ENCODE results near the gene GOLT1A. TPM values are rescaled to one million over a fixed set of nuclear protein-coding genes. Genes with fewer than 3 reads are reported as not detected.

Gene GOLT1A
- total RNA-seq, 2 experiments from 2014 or later: not detected

DNA sequence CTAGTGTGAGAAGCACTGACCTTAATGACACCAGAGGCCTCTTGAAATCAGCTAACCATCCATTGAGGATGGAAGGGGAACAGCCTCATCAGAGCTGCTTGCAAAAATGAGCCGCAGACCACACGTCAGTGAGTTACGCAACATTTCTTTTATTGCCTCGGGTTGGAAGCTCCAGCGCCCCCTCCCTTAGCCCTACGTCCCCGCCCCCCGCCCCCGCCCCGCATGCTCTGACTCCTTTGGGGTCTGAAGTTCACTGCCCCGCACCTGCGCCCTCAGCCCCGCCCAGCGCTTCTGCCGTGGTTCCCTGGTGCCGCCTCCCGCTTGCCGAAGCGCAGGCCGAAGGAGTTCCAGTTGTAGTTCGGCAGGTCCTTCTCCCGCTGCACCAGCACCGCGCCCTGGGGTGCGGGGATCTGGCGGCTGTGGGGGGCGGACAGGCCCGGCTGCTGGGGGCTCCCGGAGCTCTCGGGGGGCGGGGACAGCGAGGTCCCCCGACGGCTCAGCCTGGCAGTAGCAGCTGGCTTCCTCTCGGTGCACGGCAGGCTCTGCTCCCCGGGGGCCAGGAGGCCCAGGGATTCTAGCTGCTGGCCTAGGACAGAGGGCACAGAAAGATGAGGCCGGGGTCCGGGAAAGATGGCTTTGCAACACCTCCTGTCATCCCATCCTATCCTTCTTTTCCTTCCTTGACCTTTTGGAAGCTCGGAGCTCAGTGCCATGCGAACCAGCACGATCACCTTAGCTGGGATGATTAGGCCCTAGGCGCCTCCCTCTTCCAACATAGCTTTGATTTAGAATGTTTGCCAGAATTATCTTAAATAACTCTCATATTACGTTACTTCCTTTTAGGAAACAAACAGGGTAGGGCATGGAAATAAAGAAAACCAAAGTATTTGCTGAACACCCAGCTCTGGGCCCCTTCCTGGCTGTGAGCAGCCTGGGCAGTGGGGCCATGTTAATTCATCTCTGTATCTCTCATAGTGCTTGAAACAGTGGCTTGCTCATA lies 23.3 kb downstream of the GOLT1A start:
- Mint-ChIP-seq H3K27ac (no peak overlapping the region), H3K4me1 (peaks cover 3% of the 10 kb centered on the region), H3K36me3 (no peaks in the 10 kb centered on the region), H3K9me3 (ENCODE audit: low read depth) (peaks cover 5% of the 10 kb centered on the region), H3K4me3 (no peak overlapping the region), H3K27me3 (peaks cover 60% of the 10 kb centered on the region)
- CTCF ChIA-PET: interaction anchor here (0.9 to 3.1 kb wide), 3 partner anchors 16 to 173 kb away, joined by 3 to 14 read pairs (median 3); no protein-coding TSS in a partner anchor
- DNase-seq: no peak
- ATAC-seq: no peak

DNA sequence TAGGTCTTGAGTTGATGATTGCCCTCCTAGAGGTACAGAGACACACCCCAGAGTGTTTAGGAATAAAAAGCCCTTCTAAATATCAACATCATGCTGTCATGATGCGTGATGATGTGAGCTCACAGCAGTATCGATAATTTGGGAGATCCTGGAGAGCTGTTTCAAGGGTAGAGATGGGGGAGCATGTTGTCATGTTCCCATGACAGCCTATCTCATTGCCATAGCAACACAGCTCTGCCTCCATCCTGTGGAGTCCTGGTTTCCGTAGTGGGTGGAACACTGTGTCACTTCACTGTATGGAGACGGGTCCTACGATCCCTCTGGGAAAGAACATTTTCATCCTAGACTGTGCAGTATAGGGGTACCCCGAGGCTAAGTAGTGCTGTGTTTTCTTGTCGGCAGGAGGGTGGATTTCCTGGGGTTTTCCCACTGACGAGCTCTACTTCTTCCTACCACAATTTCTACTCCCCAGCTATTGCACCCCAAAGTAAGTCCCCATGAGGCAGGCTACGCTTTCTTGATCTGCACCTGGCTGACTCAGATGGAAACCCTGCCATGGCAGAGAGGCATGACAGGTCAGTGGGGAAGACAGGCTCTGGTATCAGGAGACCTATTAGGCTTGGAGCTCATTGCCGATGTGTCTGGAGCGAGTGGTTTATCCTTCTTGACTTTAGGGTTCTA lies 24.7 kb downstream of the GOLT1A start:
- H3K9me3 Mint-ChIP-seq (ENCODE audit: low read depth): no peaks in the 10 kb centered on the region

DNA sequence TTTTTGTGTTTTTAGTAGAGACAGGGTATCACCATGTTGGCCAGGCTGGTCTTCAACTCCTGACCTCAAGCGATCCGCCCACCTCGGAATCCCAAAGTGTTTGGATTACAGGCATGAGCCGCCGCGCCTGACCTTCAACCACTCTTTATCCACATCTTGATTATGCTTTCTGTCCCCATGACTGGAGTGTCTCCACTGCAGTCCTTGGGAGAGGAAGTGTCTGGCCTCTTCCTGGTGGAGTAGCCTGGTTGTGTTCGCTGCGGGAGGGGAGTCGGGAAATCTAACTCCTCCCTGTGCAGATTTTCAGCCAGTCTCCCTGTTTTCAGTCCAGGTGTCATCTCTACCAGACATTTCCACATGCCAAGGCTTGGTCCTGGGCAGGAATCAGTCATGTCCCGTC lies 27.2 kb downstream of the GOLT1A start:
- Mint-ChIP-seq H3K4me1 (no peaks in the 10 kb centered on the region), H3K9me3 (ENCODE audit: low read depth) (no peaks in the 10 kb centered on the region), H3K27me3 (peaks cover 57% of the 10 kb centered on the region), H3K27ac (no peak overlapping the region), H3K36me3 (no peaks in the 10 kb centered on the region), H3K4me3 (no peak overlapping the region)
- DNase-seq: no peak
- no peak for ATAC-seq
- CTCF ChIA-PET: no interaction called here

More for the DNA sequence above, 24.7 kb downstream of the GOLT1A start:
- H3K4me1 Mint-ChIP-seq: no peaks in the 10 kb centered on the region
- no peak for DNase-seq
- CTCF ChIA-PET: interaction anchor here (1.3 to 1.5 kb wide), 2 partner anchors 17 to 26 kb away, joined by 7 read pairs; no protein-coding TSS in a partner anchor
- peaks cover 67% of the 10 kb centered on the region for H3K27me3 Mint-ChIP-seq
- H3K36me3 Mint-ChIP-seq: no peaks in the 10 kb centered on the region
- H3K27ac Mint-ChIP-seq: no peak overlapping the region
- no peak for ATAC-seq
- H3K4me3 Mint-ChIP-seq: no peak overlapping the region

DNA sequence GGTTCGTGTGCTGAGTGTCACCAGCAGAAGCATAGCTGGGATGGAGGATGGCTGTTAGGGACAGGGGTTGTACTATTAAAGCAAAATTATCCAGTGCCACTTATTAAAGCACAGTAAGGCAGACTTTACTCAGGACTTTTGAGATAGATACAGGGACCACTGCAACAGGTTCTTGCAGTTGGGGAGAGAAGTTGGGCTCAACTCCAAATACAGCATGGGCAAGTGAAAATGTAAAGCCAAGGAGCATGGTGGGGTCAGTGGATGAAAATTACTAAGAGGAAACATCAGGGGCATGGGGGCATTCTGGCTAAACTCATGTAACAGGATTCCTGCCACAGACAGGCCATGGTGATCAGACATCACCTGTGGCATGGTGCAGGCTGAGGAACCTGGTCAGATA lies 32.7 kb downstream of the GOLT1A start:
- Mint-ChIP-seq H3K9me3 (ENCODE audit: low read depth) (no peaks in the 10 kb centered on the region), H3K27me3 (peaks cover 13% of the 10 kb centered on the region), H3K27ac (no peak overlapping the region), H3K36me3 (no peaks in the 10 kb centered on the region), H3K4me1 (no peaks in the 10 kb centered on the region), H3K4me3 (no peak overlapping the region)
- CTCF ChIA-PET: interaction anchor here (1.8 kb wide), 1 partner anchor 19 kb away, joined by 5 read pairs; no protein-coding TSS in a partner anchor
- ATAC-seq: no peak
- DNase-seq: no peak

DNA sequence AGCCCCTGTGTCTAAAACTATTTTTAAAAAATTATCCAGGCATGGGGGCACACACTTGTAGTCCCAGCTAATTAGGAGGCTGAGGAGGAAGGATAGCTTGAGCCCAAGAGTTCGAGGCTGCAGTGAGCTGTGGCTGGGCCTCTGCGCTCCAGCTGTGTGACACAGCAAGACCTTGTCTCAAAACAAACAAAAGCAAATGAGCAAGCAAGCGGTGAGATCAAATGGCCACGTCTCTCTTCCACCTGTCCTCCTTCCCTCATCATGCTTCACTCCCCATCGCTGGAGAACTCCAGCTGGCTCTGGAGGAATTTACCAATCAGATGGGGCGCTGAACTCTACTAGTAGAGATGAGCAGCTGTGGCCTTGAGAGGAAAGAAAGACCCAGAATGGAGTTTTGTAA lies 33.7 kb downstream of the GOLT1A start:
- H3K27ac Mint-ChIP-seq: no peak overlapping the region
- H3K9me3 Mint-ChIP-seq (ENCODE audit: low read depth): no peaks in the 10 kb centered on the region
- CTCF ChIA-PET: interaction anchor here (1.8 kb wide), 1 partner anchor 18 kb away, joined by 5 read pairs; no protein-coding TSS in a partner anchor
- DNase-seq (no peak), ATAC-seq (no peak)
- H3K36me3 Mint-ChIP-seq: no peaks in the 10 kb centered on the region
- H3K27me3 Mint-ChIP-seq: peaks cover 9% of the 10 kb centered on the region
- no peaks in the 10 kb centered on the region for H3K4me1 Mint-ChIP-seq
- H3K4me3 Mint-ChIP-seq: no peak overlapping the region

DNA sequence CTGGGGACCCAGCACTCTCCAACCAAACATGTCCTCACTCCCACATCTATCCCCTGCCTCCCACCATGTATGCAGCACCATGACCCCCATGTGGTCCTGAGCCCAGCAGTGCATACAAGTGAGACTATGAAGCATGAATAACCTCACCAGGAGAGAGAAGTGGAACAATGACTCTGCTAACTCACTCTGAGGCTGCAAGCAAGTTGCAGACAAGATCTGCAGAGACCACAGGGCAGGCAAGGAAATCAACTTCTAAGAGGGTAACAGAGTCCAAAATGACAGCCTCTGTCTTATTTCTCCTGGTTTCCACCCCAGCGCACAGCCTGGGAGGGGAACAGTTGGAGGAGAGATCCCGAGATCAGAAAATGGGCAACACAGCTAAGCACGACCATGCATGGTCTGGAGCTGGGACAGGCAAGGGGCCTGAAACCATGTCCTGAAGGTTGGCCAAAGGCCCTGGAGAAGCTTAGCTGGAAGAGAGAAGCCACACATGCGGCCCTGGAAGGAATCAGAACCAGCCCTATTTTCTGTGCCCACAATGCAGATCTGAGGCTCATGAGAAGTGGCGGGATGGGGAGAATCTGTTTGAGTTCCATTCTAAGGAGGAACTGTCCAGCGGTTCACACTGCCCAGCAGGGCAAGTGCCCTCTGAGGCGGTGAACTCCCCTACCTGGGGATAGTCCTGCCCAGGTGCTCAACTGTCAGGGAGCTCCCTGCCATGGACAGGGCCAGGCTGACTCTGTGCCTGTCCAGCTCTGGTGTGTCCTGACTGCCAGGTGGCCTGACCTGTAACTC lies 35.1 kb downstream of the GOLT1A start:
- Mint-ChIP-seq H3K4me3 (no peak overlapping the region), H3K4me1 (no peaks in the 10 kb centered on the region), H3K27ac (no peak overlapping the region), H3K27me3 (no peaks in the 10 kb centered on the region), H3K36me3 (no peaks in the 10 kb centered on the region), H3K9me3 (ENCODE audit: low read depth) (no peaks in the 10 kb centered on the region)
- DNase-seq: no peak
- no peak for ATAC-seq
- CTCF ChIA-PET: interaction anchor here (1.2 to 1.7 kb wide), 2 partner anchors 28 to 50 kb away, joined by 3 to 5 read pairs; no protein-coding TSS in a partner anchor

DNA sequence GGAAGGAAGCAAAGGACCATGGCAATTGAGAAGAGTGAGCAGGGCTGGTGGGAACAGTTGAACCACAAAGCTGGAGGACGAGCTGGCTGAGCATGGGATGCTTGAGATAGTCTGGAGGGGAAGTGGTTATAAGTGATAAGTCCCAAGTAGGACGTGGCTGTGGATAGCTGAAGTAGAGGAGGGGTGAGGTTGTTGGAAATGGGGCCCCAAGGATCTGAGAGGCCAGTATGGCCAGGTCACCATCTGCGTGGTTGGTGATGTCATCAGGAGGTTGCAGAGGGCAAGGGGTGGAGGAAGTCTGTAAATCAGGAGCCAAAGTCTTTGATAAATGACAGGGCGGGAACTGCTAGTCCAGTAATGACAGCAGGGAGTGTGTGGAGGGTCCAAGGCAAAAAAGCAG lies 36.7 kb downstream of the GOLT1A start:
- no peaks in the 10 kb centered on the region for H3K27me3 Mint-ChIP-seq
- no peaks in the 10 kb centered on the region for H3K36me3 Mint-ChIP-seq
- H3K4me1 Mint-ChIP-seq: no peaks in the 10 kb centered on the region
- no peak for ATAC-seq
- H3K4me3 Mint-ChIP-seq: no peak overlapping the region
- no peak overlapping the region for H3K27ac Mint-ChIP-seq
- CTCF ChIA-PET: interaction anchor here (1.4 to 1.7 kb wide), 2 partner anchors 13 to 30 kb away, joined by 4 to 5 read pairs; no protein-coding TSS in a partner anchor
- H3K9me3 Mint-ChIP-seq (ENCODE audit: low read depth): peaks cover 3% of the 10 kb centered on the region
- no peak for DNase-seq

DNA sequence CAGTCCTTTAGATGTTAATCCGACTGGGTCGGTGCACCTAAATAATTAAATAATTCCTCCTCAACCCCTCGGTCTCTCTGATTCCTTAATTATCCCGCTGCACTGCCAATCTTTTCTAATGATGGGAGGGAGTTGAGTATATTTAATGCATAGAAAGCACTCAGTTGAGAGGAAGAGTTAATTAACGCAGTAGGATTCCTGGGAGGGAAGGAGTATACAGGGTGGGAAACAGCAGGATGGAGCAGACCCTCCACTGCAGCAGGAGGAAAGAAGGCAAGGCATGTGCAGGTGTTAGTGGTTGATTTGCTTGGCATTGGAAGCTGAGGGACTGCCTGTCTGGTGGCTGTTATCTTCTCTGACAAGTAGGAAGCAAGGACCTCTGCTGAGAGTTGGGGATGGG lies 37.7 kb downstream of the GOLT1A start:
- Mint-ChIP-seq H3K4me3 (no peak overlapping the region), H3K4me1 (no peaks in the 10 kb centered on the region), H3K27ac (no peak overlapping the region), H3K27me3 (no peaks in the 10 kb centered on the region), H3K9me3 (ENCODE audit: low read depth) (peaks cover 8% of the 10 kb centered on the region), H3K36me3 (peaks cover 1% of the 10 kb centered on the region)
- ATAC-seq (no peak), DNase-seq (no peak)
- CTCF ChIA-PET: interaction anchor here (0.9 to 1.4 kb wide), 2 partner anchors 12 to 47 kb away, joined by 3 to 4 read pairs; no protein-coding TSS in a partner anchor

DNA sequence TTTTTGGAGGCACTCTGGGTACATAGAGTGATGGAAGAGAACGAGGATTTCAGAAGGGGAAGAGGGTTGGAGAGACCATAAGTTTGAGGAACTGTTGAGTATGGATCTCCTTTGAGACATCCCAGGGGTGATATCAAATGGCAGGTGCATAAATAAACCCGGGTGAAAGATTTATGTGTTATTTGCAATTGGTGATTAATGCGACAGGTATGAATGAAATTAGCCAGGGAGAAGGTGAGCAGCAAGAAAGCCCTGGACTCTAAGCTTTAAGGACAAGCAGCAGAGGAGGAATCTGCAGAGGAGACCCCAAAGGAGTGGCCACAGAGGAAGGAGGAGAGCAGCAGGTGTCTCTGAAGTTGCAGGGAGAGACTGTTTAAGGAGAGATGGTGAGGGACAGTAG lies 38.8 kb downstream of the GOLT1A start:
- no peak overlapping the region for H3K27ac Mint-ChIP-seq
- no peaks in the 10 kb centered on the region for H3K27me3 Mint-ChIP-seq
- ATAC-seq: no peak
- no peaks in the 10 kb centered on the region for H3K4me1 Mint-ChIP-seq
- DNase-seq: no peak
- no peak overlapping the region for H3K4me3 Mint-ChIP-seq
- peaks cover 11% of the 10 kb centered on the region for H3K9me3 Mint-ChIP-seq (ENCODE audit: low read depth)
- H3K36me3 Mint-ChIP-seq: peaks cover 3% of the 10 kb centered on the region
- CTCF ChIA-PET: no interaction called here

DNA sequence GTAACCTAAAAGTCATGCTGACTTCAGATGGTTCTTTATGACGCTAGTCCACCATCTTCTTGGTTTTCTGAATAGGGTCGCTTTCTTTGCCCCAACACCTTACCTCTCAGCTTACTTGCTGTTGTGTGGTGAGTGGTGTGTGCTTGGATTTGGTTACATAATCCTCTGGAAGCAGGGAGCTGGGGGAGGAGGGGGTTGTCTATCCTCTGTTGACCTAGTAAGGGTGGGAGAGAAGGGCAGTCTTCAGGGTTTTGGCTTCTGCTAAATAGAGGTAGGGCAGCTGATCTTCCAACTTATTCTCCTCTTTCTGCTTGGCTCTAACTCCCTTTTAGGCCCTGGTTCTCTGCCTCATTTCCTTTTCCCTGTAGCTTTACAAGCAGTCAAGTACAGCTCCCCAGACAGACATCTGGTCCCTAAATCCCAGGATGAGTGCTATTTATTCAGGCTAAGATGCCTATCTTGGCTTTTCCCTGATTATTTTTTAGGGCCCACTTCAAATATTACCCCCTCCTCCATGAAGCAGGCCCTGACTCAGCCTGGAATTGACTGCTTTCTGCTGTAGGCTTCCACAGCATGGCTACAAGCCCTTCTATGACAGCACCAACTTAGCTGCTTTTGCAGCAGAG lies 41.3 kb downstream of the GOLT1A start:
- no peak overlapping the region for H3K4me3 Mint-ChIP-seq
- no peaks in the 10 kb centered on the region for H3K4me1 Mint-ChIP-seq
- no peak overlapping the region for H3K27ac Mint-ChIP-seq
- ATAC-seq: no peak
- CTCF ChIA-PET: interaction anchor here (1.4 to 1.5 kb wide), 2 partner anchors 9 to 37 kb away, joined by 4 read pairs; no protein-coding TSS in a partner anchor
- H3K9me3 Mint-ChIP-seq (ENCODE audit: low read depth): peaks cover 16% of the 10 kb centered on the region
- H3K27me3 Mint-ChIP-seq: no peaks in the 10 kb centered on the region
- DNase-seq: no peak
- peaks cover 3% of the 10 kb centered on the region for H3K36me3 Mint-ChIP-seq

DNA sequence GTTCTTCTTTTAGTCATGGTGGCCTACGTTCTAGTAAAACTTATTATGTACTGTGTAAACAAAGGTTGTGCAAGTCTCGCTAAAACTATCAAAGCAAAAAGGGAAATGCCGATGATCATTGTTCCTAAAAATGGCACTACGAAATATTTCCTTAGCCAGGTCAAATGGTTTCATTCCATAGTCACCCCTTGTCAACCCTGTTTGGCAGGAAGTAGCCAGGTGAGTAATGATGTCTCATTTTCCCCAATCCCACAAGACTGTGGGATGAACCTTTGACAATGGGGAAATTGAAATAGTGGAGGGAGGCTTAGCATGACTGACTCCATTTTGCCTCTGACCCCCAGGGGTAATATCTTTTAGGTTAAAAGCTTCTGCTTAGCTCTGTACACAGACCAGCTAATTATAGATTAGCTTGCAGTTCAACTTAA lies 42.0 kb downstream of the GOLT1A start:
- no peaks in the 10 kb centered on the region for H3K4me1 Mint-ChIP-seq
- H3K27me3 Mint-ChIP-seq: no peaks in the 10 kb centered on the region
- ATAC-seq: no peak
- H3K9me3 Mint-ChIP-seq (ENCODE audit: low read depth): peaks cover 16% of the 10 kb centered on the region
- CTCF ChIA-PET: interaction anchor here (1.4 kb wide), 1 partner anchor 8 kb away, joined by 4 read pairs; no protein-coding TSS in a partner anchor
- no peak overlapping the region for H3K27ac Mint-ChIP-seq
- H3K36me3 Mint-ChIP-seq: peaks cover 3% of the 10 kb centered on the region
- DNase-seq: no peak
- no peak overlapping the region for H3K4me3 Mint-ChIP-seq

DNA sequence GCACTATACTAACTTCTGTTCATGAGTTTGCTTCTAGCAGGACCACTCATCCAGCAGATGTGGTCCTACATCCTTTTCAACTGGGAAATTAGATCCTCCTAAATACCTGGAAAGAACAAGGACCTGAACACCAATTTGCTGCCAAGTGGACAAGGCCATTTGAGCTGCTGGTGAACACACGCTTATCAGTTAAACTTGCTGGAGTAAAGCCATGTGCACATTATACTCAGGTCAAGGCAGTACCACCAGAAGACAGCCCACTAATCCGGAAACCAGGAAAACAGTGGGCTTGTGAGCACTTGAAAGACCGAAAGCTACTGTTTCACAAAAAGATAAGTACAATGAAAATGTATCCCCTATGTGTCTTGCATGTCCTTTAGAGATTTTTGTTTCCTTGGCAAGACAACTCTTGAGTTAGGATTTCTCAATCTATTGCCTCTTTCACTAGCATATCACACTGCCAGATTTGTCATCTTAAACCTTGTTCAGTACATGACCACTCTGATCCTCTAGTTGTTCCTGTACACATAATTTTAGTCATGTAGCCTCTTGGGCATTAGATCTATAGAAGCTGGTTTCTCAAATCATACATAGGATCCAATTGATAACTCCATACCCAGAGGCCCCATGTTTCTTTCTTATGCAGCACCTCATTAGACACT lies 43.2 kb downstream of the GOLT1A start:
- no peak for DNase-seq
- H3K27ac Mint-ChIP-seq: no peak overlapping the region
- peaks cover 3% of the 10 kb centered on the region for H3K36me3 Mint-ChIP-seq
- H3K4me1 Mint-ChIP-seq: no peaks in the 10 kb centered on the region
- no peak overlapping the region for H3K4me3 Mint-ChIP-seq
- CTCF ChIA-PET: no interaction called here
- no peaks in the 10 kb centered on the region for H3K27me3 Mint-ChIP-seq
- H3K9me3 Mint-ChIP-seq (ENCODE audit: low read depth): peaks cover 16% of the 10 kb centered on the region
- no peak for ATAC-seq

Data from activated CD8-positive, alpha-beta memory T cell treated with anti-CD3 and anti-CD28 coated beads, Interleukin-2, amount 10 ng/mL, durations not matched to agents 7 days and 5 days (primary cell).